ENCODE measurements around the gene KCNA5.

DNA sequence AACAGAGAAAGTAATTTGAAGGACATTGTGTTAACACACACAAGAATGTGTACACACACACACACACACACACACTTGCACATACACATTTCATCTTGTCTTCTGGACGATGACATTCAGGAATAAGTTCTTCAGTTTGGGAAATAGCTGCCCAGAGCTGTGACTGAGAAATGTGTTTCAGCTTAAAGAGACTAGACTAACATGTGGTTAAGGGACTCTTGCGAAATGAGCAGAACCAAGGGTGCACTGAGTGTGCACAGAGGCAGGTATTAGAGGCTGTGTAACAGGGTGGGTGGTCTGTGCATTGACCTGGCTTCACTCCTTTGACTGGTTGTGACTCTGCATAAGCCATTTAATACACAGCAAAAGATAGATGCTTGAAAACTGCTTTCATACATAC lies 29.4 kb upstream of the KCNA5 start:
- TF ChIP-seq, protein P1, sequence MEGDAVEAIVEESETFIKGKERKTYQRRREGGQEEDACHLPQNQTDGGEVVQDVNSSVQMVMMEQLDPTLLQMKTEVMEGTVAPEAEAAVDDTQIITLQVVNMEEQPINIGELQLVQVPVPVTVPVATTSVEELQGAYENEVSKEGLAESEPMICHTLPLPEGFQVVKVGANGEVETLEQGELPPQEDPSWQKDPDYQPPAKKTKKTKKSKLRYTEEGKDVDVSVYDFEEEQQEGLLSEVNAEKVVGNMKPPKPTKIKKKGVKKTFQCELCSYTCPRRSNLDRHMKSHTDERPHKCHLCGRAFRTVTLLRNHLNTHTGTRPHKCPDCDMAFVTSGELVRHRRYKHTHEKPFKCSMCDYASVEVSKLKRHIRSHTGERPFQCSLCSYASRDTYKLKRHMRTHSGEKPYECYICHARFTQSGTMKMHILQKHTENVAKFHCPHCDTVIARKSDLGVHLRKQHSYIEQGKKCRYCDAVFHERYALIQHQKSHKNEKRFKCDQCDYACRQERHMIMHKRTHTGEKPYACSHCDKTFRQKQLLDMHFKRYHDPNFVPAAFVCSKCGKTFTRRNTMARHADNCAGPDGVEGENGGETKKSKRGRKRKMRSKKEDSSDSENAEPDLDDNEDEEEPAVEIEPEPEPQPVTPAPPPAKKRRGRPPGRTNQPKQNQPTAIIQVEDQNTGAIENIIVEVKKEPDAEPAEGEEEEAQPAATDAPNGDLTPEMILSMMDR (IDR thresholded peaks at IDR 0.05), result no peak
- TF ChIP-seq POLR2A (IDR thresholded peaks at IDR 0.05), result no peak

All from uterus (tissue), 2 donors.